ENCODE measurements around the gene BDNF. TPM values are rescaled to one million over a fixed set of nuclear protein-coding genes. Genes with fewer than 3 reads are reported as not detected.

Gene BDNF
- total and polyA plus RNA-seq, 2 donors (not counting 3 experiments of a cell fraction or from before 2014, with no cell fraction given), result 3.1 to 3.6 TPM

GRCh38 chr11:27701355-27702105 lies 1.3 kb upstream of the BDNF start:
- Histone ChIP-seq H2AFZ (ENCODE audit: low read depth, low read length) (peak overlapping the region; percentile 53), H3K4me1 (ENCODE audit: control insufficient read depth, extremely low read depth, insufficient read depth, low read length) (peaks cover 19% of the 10 kb centered on the region), H3K4me2 (ENCODE audit: insufficient read depth, low read length) (peak overlapping the region; percentile 86), H3K4me3 (replicated peaks in 1 of 3; ENCODE audit: insufficient read depth in 1 of 3, low read depth in 1 of 3, low read length in 3 of 3) (peak overlapping the region; percentile 22 to 75 (median 67)), H3K79me2 (ENCODE audit: control insufficient read depth, insufficient read depth, low read length) (no peaks in the 10 kb centered on the region), H3K36me3 (ENCODE audit: control insufficient read depth in 2 of 2, extremely low read depth in 1 of 2, insufficient read depth in 2 of 2, low read length in 2 of 2) (no peaks in the 10 kb centered on the region), H4K20me1 (replicated peaks; ENCODE audit: control insufficient read depth, extremely low read depth, insufficient read depth, low read length) (no peaks in the 10 kb centered on the region), H3K9me1 (replicated peaks; ENCODE audit: control insufficient read depth, extremely low read depth, insufficient read depth, low read length) (no peaks in the 10 kb centered on the region), H3K27ac (ENCODE audit: insufficient read depth, low read depth, low read length) (no peak overlapping the region), H3K9ac (replicated peaks; ENCODE audit: extremely low read depth, insufficient read depth, low read length) (peak overlapping the region; percentile 50), H3K9me3 (replicated peaks; ENCODE audit: control insufficient read depth, insufficient read depth, low read length) (no peaks in the 10 kb centered on the region), H3K27me3 (ENCODE audit: control insufficient read depth in 2 of 2, insufficient read depth in 2 of 2, low read length in 2 of 2) (peaks cover 0 to 10% of the 10 kb centered on the region in 2 experiments)
- POLR2A ChIA-PET, result interaction anchor here (0.7 kb wide), 2 partner anchors 42 to 1221 kb away, joined by 4 to 5 read pairs; no protein-coding TSS in a partner anchor
- BruUV-seq (replicated peaks), result no TSS peak
- DNase-seq (ENCODE audit: low read depth, low spot score), result peak; percentile 59
- no peak for FAIRE-seq
- CTCF ChIA-PET, result interaction anchor here (0.7 to 9.0 kb wide), 12 partner anchors 10 to 1633 kb away, joined by 3 to 168 read pairs (median 22); partner anchors contain the start of genes KIF18A and METTL15
- TF ChIP-seq CTCF (IDR thresholded peaks at IDR 0.05; ENCODE audit: extremely low read depth in 1 of 2, insufficient read depth in 1 of 2, low read depth in 1 of 2, low read length in 2 of 2) (peak; percentile 6 to 40), MAX (IDR thresholded peaks at IDR 0.05; ENCODE audit: insufficient read depth, insufficient read length) (no peak), POLR2A (IDR thresholded peaks at IDR 0.05; ENCODE audit: low read depth, low read length) (no peak)
- dilution Hi-C loops (cut with MboI; ENCODE audit: extremely low pct_ligation_motif_present, low sequenced_read_pairs), result no loop called here
- intact Hi-C loops (cut with micrococcal nuclease), result loop anchor here (1.0 to 2.0 kb wide), 4 partner anchors 17 to 1041 kb away; partner anchors contain the start of genes KIF18A and METTL15

Measured in endothelial cell of umbilical vein (primary cell).